ENCODE results near the gene TRAF7.

The TRAF7 gene

DNA sequence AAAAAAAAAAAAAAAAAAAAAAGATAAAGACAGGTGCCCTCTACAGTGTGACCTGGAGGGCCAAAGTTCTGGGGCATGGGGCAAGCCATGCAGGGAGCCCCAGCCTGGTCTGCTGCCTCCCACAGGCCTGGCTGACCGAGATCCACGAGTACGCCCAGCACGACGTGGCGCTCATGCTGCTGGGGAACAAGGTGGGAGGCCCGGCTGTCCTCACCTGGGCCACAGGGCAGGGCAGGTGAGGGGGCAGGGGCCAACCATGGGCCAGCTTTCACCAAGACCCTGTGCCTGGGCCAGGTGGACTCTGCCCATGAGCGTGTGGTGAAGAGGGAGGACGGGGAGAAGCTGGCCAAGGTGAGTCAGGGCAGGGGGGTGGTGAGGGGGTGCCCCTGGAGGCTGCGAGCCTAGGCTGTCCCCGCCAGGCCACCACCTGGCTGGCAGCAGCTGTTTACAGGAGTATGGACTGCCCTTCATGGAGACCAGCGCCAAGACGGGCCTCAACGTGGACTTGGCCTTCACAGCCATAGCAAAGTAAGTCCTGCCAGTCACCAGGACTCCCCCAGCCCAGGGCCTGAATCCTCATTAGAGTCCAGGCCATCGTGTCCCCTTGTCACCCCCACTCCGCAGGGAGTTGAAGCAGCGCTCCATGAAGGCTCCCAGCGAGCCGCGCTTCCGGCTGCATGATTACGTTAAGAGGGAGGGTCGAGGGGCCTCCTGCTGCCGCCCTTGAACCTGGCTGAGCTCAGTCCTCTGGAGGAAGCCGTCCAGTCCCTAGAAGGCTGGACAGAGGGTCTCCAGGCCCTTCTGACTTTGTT lies 2.7 kb upstream of the TRAF7 start:
- Histone ChIP-seq H2BK120ac (ENCODE audit: low read depth, low read length) (no peak overlapping the region), H4K91ac (ENCODE audit: low read depth, low read length, poor library complexity) (peak overlapping the region; percentile 22), H2BK12ac (ENCODE audit: low read length) (no peak overlapping the region), H2AFZ (ENCODE audit: low read length) (no peak overlapping the region), H3K4ac (ENCODE audit: low read length) (no peak overlapping the region), H3K14ac (ENCODE audit: low read length) (peak overlapping the region; percentile 86), H3K4me1 (ENCODE audit: control insufficient read depth in 2 of 2, insufficient read depth in 1 of 2, low read depth in 1 of 2, low read length in 2 of 2) (peaks cover 30 to 56% of the 10 kb centered on the region in 2 donors), H3K36me3 (replicated peaks in 1 of 2; ENCODE audit: control insufficient read depth in 2 of 2, insufficient read depth in 2 of 2, low read length in 2 of 2) (peaks cover 15 to 46% of the 10 kb centered on the region in 2 donors), H3K9ac (ENCODE audit: low read depth, low read length, poor library complexity) (peak overlapping the region; percentile 68), H4K8ac (ENCODE audit: low read depth, low read length) (no peak overlapping the region), H3K18ac (ENCODE audit: low read length) (no peak overlapping the region), H3K27ac (replicated peaks; ENCODE audit: low read length) (no peak overlapping the region), H3K4me3 (ENCODE audit: low read length in 2 of 2) (peak overlapping the region; percentile 85 to 99), H3K9me3 (replicated peaks in 1 of 2; ENCODE audit: control insufficient read depth in 2 of 2, insufficient read depth in 1 of 2, low read depth in 1 of 2, low read length in 2 of 2) (no peaks in the 10 kb centered on the region), H3K23ac (ENCODE audit: low read depth, low read length, poor library complexity) (peak overlapping the region; percentile 98), H2BK15ac (ENCODE audit: low read length) (no peak overlapping the region), H3K27me3 (ENCODE audit: control insufficient read depth in 3 of 3, insufficient read depth in 3 of 3, low read depth in 1 of 3, low read length in 3 of 3) (no peaks in the 10 kb centered on the region), H2AK5ac (ENCODE audit: low read depth, low read length) (no peak overlapping the region), H3K4me2 (ENCODE audit: insufficient read depth, low read length, poor library complexity, severe bottlenecking) (peak overlapping the region; percentile 88), H2BK5ac (ENCODE audit: low read length) (no peak overlapping the region), H3K79me1 (ENCODE audit: low read depth, low read length) (peaks cover 32% of the 10 kb centered on the region)
- WGBS, 2 donors (ENCODE audit: extremely low coverage in 2 of 2, insufficient read length in 2 of 2, insufficient replicate concordance in 1 of 2) = no CpG with 5 or more reads among the region's 25 CpGs
- DNase-seq (ENCODE audit: low spot score) = no peak

DNA sequence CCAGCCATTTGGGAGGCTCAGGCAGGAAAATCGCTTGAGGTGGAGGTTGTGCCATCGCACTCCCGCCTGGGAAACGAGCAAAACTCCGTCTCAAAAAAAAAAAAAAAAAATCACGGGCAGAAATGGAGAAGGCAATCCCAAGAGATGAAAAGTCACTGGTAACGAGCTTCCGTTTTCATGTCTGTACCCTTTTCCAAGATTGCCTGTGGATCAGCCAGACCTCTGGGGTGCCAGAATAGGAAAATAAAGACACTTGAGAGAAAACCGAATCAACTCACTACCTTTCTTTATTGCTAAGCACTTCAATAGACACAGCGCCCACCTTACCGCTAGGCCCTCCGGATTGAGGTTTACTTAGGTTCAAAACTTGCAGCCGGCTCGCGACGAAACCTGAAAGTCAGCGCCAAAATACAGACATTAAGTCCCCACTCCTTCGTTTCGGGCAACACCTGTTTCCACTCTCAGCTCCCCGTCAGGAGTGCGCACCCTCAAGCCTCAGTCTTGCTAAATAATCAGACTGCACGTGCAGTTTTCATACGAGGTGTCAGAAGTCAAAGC lies 970 bp upstream of the TRAF7 start:
- Histone ChIP-seq H3K4me2 (ENCODE audit: insufficient read depth, low read length, poor library complexity, severe bottlenecking) (peak overlapping the region; percentile 88), H3K18ac (ENCODE audit: low read length) (no peak overlapping the region), H3K9ac (ENCODE audit: low read depth, low read length, poor library complexity) (peak overlapping the region; percentile 92), H3K36me3 (replicated peaks in 1 of 2; ENCODE audit: control insufficient read depth in 2 of 2, insufficient read depth in 2 of 2, low read length in 2 of 2) (peaks cover 17 to 47% of the 10 kb centered on the region in 2 donors), H3K27me3 (ENCODE audit: control insufficient read depth in 3 of 3, insufficient read depth in 3 of 3, low read depth in 1 of 3, low read length in 3 of 3) (no peaks in the 10 kb centered on the region), H3K23ac (ENCODE audit: low read depth, low read length, poor library complexity) (no peak overlapping the region), H3K9me3 (replicated peaks in 1 of 2; ENCODE audit: control insufficient read depth in 2 of 2, insufficient read depth in 1 of 2, low read depth in 1 of 2, low read length in 2 of 2) (no peaks in the 10 kb centered on the region), H2AFZ (ENCODE audit: low read length) (no peak overlapping the region), H4K8ac (ENCODE audit: low read depth, low read length) (no peak overlapping the region), H3K4ac (ENCODE audit: low read length) (no peak overlapping the region), H3K79me1 (ENCODE audit: low read depth, low read length) (peaks cover 42% of the 10 kb centered on the region), H2AK5ac (ENCODE audit: low read depth, low read length) (no peak overlapping the region), H3K4me1 (ENCODE audit: control insufficient read depth in 2 of 2, insufficient read depth in 1 of 2, low read depth in 1 of 2, low read length in 2 of 2) (peaks cover 47 to 48% of the 10 kb centered on the region in 2 donors), H2BK15ac (ENCODE audit: low read length) (no peak overlapping the region), H2BK120ac (ENCODE audit: low read depth, low read length) (no peak overlapping the region), H3K4me3 (ENCODE audit: low read length in 2 of 2) (peak overlapping the region; percentile 85 to 99), H2BK5ac (ENCODE audit: low read length) (peak overlapping the region; percentile 30), H3K27ac (replicated peaks; ENCODE audit: low read length) (no peak overlapping the region), H3K14ac (ENCODE audit: low read length) (no peak overlapping the region), H2BK12ac (ENCODE audit: low read length) (no peak overlapping the region), H4K91ac (ENCODE audit: low read depth, low read length, poor library complexity) (no peak overlapping the region)
- WGBS, 2 donors (ENCODE audit: extremely low coverage in 2 of 2, insufficient read length in 2 of 2, insufficient replicate concordance in 1 of 2) = no CpG with 5 or more reads among the region's 23 CpGs
- DNase-seq (ENCODE audit: low spot score) = no peak

DNA sequence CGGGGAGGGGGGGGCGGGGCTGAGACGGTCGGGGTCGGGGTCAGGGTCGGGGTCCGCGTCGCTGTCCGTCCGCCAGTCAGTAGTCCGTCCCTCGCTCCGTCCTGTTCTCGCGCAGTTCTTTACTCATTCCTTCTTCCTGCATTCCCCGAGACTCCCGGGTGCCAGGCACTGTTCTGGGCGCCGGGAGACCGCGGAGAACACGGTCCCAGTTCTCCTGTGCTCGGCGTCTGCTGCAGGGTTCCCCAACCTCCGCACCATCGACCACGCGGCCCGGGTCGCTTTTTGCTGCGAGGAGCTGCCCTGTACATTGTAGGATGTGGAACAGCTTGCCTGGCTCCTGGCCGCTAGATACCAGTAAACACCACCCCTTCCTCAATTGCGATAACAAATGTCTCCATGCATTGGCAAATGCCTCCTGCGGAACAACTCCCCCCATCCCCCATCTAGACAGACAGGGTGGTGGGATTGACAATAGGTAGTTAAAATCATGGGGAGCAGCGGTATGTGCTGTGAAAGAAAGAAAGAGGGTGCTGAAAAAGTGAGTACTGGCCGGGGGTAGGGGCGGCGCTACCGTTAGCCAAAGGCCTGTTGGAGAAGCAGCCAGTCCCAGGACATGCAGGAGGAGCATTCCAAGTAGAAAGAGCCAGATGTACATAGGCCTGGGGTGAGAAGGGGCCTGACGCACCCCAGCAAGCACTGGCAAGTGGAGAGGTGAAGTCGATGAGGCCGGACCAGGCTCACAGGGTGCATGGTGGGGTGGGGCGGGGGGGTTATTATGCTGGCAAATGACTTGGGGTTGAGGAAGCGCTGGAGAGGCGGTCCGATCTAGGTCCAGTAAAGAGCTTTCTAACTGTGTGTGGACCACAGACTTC lies 631 bp downstream of the TRAF7 start:
- no peak overlapping the region for H2BK5ac ChIP-seq (ENCODE audit: low read length)
- H3K27ac ChIP-seq (replicated peaks; ENCODE audit: low read length) = peak overlapping the region; percentile 23
- H3K23ac ChIP-seq (ENCODE audit: low read depth, low read length, poor library complexity) = peak overlapping the region; percentile 52
- no peak overlapping the region for H3K14ac ChIP-seq (ENCODE audit: low read length)
- no peaks in the 10 kb centered on the region for H3K27me3 ChIP-seq (ENCODE audit: control insufficient read depth in 3 of 3, insufficient read depth in 3 of 3, low read depth in 1 of 3, low read length in 3 of 3)
- H3K4me1 ChIP-seq (ENCODE audit: control insufficient read depth in 2 of 2, insufficient read depth in 1 of 2, low read depth in 1 of 2, low read length in 2 of 2) = peaks cover 36 to 60% of the 10 kb centered on the region in 2 donors
- H3K18ac ChIP-seq (ENCODE audit: low read length) = peak overlapping the region; percentile 88
- H3K4ac ChIP-seq (ENCODE audit: low read length) = no peak overlapping the region
- peaks cover 43% of the 10 kb centered on the region for H3K79me1 ChIP-seq (ENCODE audit: low read depth, low read length)
- no CpG with 5 or more reads among the region's 47 CpGs for WGBS, 2 donors (ENCODE audit: extremely low coverage in 2 of 2, insufficient read length in 2 of 2, insufficient replicate concordance in 1 of 2)
- no peaks in the 10 kb centered on the region for H3K9me3 ChIP-seq (replicated peaks in 1 of 2; ENCODE audit: control insufficient read depth in 2 of 2, insufficient read depth in 1 of 2, low read depth in 1 of 2, low read length in 2 of 2)
- DNase-seq (ENCODE audit: low spot score) = no peak
- peak overlapping the region; percentile 85 to 94 for H3K4me3 ChIP-seq (ENCODE audit: low read length in 2 of 2)
- peak overlapping the region; percentile 64 for H4K91ac ChIP-seq (ENCODE audit: low read depth, low read length, poor library complexity)
- peak overlapping the region; percentile 75 for H4K8ac ChIP-seq (ENCODE audit: low read depth, low read length)
- H2BK15ac ChIP-seq (ENCODE audit: low read length) = no peak overlapping the region
- no peak overlapping the region for H2BK12ac ChIP-seq (ENCODE audit: low read length)
- peak overlapping the region; percentile 77 for H2AK5ac ChIP-seq (ENCODE audit: low read depth, low read length)
- peak overlapping the region; percentile 66 for H2AFZ ChIP-seq (ENCODE audit: low read length)
- H2BK120ac ChIP-seq (ENCODE audit: low read depth, low read length) = no peak overlapping the region
- H3K9ac ChIP-seq (ENCODE audit: low read depth, low read length, poor library complexity) = peak overlapping the region; percentile 93
- peak overlapping the region; percentile 93 for H3K4me2 ChIP-seq (ENCODE audit: insufficient read depth, low read length, poor library complexity, severe bottlenecking)
- H3K36me3 ChIP-seq (replicated peaks in 1 of 2; ENCODE audit: control insufficient read depth in 2 of 2, insufficient read depth in 2 of 2, low read length in 2 of 2) = peaks cover 15 to 40% of the 10 kb centered on the region in 2 donors
